ENCODE data around the gene PTK6. TPM values are rescaled to one million over a fixed set of nuclear protein-coding genes. Genes with fewer than 3 reads are reported as not detected.
"Not testable (repeated sequence)": the region's sequence is repeated elsewhere in the genome, so short reads cannot be mapped to it uniquely, and the experiment has no call there.

Gene PTK6
- total RNA-seq, 1 donor from 2014 or later = 3.8 TPM

DNA sequence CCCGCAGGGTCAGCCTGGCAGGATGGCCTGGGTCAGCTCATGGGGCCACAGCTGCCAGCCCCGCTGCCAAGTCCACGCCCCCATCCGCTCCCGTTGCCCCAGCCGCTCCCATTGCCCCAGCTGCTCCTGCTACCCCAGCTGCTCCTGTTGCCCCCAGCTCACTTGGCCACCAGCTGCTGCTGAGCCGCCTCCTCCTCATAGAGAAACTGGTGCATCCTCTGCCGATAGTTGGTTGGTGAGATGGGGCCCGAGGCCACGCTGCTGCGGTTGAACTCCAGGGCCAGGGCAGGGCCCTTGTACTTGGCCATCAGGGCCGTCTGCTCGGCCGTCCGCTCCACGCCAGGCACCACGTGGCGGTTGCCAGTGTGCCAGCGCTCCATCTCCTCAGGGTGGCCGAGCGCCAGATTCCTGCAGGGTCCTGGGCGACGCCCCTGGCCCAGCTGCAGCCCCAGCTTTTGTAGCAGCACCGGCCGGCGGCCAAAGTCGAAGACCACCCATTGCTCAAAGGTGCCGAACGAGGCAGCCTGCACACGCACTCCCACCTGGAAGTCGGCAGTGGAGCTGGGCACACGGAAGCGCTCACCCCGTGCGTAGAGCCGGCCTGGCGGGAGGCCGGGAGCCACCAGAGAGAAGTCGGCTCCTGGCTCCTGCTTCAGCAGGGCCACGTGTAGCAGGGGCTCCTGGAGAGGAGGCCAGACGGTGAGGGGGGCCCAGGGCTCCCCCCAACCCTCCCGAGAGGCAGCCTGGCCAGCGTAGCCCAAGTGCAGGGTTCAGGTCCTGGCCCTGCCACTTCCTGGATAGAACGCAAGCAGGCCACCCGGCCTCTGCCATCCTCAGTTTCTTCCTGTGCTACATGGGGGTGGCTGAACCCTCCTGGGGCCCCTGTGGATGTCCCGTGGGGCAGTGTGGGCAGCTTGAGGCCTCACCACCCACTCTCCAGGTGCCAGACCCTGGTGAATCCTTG lies 32.1 kb upstream of the PTK6 start:
- no peak for DNase-seq

DNA sequence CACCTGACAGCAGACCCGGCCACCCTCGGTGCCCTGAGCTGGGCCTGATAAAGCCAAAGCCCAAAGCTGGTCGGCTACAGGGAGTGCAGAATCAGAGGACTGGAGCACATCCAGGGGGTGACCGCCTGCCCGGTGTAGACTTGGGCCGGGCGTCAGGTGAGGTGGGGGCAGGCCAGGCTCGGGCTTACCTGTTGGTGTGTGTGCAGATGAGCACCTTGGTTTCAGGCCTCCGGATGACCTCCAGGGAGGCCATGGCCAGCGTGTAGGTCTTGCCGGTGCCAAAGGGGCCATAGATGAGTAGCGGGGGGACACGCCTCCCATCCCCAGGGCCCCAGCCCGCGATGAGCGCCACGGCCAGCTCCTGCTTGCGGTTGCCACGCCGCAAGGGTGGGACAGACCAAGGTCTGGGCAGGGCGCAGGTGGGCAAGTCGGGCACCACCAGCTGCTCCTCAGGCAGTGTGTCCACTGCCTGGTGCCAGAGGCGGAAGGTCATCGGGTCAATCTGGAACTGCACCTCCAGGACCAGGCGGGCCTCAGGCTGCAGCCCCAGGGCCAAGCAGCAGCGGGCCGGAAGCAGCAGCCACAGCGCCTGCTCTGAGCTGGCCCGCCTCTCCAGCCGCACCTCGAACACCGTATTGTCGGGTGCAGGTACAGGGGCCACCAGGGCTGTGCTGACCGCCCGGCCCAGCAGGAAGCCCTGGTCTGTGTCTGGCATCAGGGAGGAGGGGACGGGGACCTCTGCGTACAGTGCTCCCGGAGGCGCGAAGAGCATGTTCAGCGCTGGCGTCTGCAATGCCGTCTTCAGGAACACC lies 31.2 kb upstream of the PTK6 start:
- DNase-seq = no peak

DNA sequence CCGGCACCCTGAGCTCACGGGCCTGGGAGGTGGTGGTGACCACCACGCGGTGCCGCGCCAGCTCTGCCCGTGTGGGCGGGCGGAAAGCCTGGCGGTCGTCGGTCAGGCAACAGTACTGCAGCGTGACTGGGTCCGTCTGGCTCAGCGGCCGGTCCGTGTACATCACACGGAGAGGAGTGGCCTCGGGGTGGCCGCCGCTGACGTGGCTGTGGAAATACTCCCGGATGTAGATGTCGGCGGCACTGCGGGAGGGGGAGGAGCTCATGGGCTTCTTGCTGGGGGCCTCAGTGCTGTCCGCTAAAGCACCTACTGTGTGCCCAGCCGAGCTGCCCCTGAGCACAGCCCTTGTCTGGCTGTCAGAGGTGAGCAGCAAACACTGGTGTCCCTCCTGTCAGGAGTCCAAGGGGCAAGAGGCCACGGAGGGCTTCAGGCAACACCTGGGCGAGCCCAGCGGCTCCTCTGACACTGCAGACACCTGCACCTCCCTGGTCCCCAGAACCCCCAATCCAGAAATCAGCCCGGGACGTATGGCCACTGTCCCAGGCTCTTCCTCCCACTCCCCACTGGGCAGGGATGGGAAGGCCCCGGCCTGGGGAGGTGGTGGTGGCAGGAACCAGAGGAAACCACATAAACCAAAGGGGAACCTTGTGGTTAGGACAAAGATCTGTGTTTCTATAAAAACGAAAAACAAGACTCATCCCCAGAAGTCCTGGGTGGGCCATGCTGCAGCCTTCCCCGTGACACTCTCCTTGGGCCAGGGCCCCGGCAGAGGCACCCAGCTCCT lies 30.4 kb upstream of the PTK6 start:
- DNase-seq = no peak

DNA sequence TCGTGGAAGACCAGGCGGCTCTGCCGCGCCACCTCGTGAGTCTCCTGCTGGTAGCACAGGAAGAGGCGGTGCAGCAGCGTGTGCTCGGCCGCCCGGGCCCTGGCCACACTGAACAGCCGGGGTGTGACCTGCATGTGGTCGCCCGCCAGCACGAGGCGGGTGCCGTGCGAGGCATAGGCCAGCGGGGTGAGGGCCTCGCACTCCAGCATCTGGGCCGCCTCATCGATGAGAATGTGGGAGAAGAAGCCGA lies 29.9 kb upstream of the PTK6 start:
- no peak for DNase-seq

DNA sequence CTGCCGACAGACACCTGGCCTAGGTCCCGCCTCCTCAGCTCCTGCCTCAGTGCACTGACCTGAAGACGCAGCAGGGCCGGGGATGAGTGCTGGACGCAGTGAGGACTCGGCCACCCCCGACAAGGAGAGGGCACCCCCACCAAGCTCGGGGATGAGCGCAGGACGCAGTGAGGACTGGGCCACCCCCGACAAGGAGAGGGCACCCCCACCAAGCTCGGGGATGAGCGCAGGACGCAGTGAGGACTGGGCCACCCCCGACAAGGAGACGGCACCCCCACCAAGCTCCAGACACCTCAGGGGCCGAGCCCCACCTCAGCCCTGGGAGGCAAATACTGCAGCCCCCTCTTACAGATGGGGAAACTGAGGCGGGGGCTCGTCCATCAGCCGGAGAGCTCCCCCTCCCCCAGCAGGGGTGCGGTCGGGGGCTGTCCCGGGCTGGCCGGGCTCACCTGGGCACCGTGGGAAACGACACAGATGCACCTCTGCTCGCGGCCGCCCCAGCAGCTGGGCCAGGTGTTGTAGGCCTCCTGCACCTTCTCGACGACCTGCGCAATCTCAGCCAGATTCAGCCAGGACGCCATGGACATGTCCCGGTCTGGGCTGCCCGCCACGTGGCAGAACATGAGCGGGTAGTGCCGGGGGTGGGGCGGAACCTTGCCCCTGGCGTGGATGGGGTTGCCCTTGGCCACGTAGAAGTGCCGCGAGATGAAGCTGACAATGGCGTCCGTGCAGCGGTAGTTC lies 29.4 kb upstream of the PTK6 start:
- DNase-seq = no peak

DNA sequence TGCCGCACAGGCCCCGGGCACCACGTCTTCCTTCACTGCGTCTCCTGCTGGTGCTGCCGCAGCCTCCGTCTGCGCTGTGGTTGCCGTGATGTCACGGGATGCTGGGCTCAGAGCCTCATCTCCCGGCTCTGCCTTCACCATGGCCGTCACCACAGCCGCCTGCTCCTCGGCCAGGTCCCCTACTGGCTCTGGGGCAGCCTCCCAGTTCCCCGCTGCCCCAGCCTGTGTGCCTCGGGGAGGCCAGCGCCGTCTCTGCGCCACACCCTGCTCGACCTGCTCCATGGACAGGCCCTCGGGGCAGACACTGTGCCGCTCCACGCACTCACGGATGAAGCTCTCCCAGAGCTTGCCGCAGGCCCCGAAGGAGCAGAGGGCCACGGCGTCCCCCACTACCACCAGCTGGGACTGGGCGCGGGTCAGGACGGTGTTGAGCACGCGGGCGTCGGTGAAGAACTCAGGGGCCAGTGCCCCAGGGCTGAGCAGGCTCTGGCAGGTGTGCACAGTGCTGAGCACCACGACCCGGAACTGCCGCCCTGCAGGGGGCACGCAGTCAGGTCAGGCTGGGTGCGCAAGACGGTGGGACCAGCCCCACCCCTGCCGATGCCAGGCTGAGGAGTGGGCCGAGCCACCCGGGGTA lies 28.6 kb upstream of the PTK6 start:
- no peak for DNase-seq

DNA sequence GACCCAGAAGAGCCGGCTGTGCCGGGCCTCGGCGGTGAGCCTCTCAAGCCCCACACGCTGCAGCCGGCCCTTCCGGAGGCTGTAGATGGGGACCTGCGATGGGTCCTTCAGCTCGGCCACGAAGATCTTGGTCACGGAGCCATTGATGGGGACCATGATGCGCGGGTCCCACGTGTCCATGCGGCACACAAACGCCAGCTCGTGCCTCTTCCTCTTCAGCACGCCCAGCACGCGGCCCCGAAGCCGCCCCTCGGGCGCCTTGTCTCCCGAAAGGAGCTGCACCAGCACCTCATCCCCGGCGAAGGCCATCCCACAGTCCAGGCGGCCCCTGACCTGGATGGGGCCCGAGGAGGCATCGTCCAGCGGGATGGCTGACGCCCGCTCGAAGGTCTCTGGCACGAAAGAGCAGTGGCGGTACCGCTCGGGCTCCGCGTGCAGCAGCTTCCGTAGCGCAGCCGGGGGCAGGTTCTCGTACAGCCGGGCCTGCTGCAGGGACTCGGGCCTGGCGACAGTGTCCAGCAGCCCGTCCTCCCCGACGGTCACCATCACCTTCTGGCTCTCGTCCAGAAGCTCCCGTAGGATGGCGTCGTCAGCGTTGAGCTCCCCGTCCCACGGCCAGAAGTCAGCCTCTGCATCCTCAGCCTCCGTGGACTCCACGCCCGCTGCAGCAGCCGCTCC lies 28.0 kb upstream of the PTK6 start:
- DNase-seq = no peak

DNA sequence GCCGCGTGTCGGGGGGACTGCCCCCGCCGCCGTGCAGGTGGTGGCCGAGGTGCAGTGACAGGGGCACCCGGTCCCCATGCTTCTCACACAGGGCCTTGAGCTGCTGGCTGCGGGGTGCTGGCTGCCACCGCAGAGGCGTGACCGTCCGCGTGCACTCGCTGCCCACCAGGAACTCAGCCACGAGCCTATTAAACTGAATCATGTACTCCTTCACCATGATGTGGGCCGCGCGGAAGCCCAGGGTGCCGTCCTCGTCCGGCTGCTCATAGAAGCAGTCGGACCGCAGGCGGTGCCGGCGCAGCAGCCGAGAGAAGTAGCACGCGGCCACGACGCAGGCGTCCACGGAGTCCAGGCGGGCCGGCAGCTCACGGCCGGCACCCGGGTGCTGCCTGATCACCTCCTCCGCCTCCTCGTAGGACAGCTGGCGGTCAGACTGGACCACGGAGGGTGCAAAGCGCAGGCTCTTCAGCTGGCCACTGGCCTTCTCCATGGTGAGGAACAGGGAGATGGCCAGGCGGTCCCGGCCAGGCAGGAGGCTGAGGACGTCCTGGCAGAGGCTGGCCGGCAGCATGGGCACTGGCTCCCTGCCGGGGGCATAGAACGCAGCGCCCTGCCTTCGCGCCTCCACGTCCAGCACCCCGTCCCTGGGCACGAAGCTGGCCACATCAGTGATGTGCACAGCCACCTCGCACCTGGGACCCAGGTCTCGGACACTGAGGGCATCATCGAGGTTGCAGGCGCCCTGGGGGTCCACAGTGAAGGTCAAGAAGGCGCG lies 27.0 kb upstream of the PTK6 start:
- DNase-seq = no peak

DNA sequence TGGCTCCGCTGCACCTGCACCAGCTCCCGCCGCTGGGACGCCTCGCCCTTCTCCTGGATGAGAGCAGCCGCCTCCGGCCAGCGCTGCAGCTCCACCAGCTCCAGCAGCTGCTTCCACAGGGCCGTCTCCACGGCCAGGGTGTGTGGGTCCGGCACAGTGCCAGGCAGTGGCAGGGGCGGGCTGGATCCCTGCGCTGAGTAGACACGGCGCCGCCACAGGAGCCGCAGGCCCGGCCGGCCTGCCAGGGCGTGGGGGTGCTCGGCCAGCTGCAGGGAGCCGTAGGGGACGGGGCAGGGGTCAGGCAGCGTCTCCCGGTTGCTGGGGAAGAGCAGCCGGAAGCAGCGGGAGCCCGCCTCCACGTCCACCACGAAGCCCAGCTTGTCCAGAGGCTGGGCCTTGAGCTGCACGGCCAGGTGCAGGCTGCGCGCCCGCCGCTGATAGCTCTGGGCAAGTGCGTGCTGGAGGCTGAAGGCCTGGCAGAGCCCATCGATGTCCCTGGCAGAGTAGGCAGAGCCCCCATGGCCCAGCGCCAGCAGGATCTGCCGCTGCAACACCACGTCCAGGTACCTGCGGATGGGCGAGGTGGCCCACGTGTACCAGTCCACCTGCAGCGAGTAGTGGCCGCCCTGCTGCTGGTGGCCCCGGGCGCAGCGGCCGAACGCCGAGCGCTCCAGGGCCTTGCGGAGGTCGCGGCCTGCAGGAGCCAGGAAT lies 26.2 kb upstream of the PTK6 start:
- no peak for DNase-seq

DNA sequence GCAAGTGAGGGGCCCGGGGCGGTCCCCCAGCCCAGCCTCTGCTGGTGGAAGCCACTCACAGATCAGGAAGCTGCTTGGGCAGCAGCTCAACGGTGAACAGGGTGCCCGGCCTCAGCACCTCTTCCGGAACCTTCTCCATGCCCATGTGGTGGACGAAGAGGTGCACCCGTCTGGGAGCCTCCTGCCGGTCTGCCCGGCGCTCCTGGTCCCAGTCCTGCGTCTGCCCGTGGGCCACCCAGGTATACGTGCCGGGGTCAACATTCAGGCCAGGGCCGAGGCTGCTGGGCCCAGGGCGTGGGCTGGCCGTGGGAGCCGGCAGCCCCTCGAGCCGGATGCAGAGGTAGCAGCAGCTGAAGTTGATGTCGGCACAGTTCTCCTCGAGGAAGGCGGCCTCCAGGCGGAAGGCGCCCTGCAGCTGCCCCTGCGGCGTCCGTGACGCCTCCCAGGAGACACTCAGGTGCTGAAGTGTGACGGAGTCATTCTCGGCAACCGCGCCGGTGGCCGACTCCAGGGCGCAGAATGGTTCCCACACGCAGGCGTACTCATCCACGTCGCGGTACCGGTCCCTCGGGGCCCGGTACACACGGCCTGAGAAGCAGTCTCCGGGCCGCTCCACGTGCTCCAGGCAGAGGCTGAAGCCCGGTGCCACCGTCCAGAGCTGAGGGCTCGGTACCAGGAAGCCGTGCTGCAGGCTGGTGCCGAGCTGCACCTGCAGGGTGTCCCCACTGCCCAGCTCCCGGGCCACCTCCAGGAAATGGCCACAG lies 25.5 kb upstream of the PTK6 start:
- no peak for DNase-seq

DNA sequence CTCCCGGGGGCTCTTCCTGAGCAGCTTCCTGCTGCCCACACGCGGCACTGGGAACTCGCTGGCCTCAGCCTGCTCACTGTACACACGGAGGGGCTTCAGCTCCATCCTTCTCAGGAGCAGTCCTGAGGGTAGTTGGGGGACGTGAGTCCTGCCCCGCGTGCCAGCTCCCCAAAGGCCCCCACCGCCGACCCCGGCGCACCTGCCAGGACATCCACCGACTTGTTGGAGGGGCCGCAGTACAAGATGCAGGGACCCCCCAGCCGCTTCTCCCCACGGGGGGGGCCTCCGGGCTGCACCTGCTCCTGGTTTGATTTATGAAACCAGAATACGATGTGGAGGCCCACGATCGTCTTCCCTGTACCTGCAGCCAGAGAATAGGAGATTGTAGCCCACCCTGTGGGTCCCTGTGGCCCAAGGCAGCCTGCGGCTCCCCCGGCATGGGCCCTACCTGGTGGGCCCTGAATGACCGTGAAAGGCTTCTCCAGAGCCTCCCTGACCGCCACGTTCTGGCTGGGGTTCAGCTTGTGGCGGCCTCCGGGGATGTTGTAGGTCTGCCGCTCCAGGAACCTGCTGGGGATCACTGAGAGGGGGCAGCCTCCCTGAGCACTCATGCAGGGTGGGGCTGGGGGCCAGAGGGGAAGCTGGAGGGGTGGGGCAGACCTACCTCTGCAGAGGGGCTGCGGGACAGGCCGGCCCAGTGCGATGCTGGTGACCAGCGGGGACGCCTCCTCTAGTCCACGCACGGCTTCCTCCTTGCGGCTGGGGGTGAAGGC lies 24.6 kb upstream of the PTK6 start:
- DNase-seq = no peak

DNA sequence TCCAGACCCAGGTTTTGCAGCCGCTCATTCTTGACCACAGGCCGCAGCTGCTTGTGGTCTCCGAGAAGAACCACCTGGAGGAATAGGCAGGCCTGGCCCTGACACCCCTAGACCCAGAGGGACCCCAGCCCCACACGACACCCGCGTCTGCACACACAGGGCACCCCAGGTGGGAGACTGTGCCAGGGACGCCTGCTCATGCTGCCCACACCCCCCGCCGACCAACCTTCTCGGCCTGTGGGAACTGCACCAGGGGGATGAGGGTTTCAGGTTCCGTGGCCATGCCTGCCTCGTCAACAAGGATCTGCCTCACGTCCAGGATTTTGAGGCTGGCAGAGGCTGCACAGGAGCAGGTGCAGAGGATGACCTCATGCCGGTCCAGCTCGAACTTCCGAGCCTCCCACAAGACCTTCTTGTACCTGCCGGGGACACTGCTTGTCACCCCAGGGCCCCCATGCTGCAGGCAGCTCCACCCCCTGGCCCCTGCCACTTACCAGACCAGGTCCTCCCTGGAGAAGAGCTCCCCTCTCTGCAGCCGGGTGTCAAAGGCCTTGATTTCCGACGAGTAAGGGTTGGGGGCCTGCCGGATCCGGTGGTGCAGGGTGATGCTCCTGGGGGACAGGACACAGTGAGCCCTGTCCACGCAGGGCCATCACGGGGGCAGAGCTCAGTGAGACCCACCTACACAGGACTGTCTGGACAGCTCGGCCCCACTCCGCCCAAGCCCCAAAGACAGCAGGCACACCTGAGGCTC lies 23.9 kb upstream of the PTK6 start:
- no peak for DNase-seq

DNA sequence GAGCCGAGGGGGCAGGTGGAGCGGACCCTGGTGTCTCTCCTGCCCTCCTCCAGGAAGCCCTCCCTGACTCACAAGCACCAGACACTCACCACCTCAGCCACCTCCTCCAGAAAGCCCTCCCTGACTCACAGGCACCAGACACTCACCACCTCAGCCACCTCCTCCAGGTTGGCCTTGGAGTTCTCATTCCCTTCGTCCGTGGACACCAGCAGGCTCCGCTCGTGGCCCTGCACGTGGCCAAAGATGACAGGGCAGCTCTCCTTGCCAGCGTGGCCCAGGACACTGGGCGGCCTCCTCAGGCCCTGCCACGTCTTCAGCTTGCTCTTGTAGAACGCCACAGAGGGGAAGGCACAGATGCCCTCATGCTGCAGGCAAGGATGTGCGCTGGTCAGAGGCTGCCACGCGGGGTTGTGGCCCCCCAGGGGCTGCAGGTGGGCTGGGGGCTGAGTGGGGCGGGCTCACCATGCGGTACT lies 23.2 kb upstream of the PTK6 start:
- no peak for DNase-seq

DNA sequence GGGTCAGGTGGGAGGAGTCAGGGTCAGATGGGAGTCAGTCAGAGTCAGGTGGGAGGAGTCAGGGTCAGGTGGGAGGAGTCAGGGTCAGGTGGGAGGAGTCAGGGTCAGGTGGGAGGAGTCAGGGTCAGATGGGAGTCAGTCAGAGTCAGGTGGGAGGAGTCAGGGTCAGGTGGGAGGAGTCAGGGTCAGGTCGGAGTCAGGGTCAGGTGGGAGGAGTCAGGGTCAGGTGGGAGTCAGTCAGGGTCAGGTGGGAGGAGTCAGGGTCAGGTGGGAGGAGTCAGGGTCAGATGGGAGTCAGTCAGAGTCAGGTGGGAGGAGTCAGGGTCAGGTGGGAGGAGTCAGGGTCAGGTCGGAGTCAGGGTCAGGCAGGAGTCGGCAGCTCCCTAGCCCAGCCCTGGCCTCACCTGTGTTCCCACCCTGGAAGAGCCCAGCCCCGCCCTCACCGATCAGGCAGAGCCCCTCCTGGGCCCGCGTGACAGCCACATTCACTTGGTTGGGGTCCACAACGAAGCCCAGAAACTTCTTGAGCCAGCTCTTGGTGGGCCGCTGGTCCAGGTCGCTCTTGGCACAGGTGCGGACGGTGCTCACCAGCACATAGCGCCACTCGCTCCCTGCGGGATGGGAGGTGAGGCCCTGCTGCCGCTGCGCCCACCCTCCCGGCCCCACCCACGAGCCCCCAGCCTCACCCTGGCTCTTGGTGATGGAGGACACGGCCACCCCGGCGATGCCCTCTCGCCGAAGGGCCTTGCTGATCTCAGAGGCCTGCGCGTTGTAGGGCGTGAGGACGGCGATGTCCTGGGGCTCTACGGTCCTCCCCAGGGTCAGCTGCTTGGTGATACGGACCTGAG lies 22.5 kb upstream of the PTK6 start:
- DNase-seq = not testable (repeated sequence)

DNA sequence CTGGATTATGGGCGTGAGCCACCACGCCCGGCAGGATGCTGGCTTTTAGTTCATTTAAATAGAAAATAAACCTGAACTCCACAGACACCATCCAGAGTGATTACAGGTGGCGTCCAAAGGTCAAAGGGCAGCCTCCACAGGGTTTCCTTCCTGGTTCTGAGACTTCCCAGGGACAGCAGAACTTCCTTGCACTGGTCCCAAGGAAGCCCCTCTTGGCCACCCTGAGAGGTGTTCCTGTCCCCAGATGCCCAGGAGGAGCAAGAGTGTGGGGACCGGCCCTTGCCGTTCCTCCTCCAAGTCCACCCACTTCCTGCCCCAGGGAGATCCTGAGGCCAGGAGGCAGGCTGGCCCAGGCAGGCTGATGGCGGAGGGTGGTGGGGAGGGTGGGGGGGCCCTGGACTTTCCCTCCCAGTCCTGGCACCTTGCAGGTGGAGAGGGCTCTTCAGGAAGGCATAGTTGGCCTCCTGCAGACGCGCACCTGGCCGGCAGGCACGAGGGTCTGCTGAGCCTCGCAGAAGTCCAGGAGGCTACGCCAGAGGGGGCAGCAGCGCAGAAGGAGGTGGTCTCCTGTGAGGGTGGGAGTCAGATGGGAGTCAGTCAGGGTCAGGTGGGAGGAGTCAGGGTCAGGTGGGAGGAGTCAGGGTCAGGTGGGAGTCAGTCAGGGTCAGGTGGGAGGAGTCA lies 21.8 kb upstream of the PTK6 start:
- no peak for DNase-seq
